ENCODE measurements around the gene GOLGB1.

DNA sequence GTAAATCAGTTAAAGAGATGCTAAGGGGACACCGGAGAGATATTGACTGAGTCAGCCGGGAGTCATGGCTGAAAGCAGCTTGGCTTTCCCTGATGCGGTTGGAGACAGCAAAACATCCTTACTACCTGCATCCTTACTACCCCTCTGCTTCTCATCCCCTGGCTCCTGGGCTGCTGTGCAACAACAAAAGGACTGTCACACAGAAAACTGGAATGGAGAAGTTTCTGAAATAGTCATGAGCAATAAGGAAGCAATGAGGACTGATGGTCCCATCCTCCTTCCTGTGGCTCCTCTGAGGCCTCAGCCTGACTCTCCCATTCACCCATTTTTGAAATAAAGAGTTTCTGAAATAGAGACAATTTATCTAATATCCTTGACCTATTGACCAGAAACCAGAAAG is 90.0 kb downstream of the GOLGB1 start:
- TF ChIP-seq, protein P1, sequence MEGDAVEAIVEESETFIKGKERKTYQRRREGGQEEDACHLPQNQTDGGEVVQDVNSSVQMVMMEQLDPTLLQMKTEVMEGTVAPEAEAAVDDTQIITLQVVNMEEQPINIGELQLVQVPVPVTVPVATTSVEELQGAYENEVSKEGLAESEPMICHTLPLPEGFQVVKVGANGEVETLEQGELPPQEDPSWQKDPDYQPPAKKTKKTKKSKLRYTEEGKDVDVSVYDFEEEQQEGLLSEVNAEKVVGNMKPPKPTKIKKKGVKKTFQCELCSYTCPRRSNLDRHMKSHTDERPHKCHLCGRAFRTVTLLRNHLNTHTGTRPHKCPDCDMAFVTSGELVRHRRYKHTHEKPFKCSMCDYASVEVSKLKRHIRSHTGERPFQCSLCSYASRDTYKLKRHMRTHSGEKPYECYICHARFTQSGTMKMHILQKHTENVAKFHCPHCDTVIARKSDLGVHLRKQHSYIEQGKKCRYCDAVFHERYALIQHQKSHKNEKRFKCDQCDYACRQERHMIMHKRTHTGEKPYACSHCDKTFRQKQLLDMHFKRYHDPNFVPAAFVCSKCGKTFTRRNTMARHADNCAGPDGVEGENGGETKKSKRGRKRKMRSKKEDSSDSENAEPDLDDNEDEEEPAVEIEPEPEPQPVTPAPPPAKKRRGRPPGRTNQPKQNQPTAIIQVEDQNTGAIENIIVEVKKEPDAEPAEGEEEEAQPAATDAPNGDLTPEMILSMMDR (conservative IDR thresholded peaks at IDR 0.05 in 1 of 2, IDR thresholded peaks at IDR 0.05 in 1 of 2; ENCODE audit: low read depth in 1 of 2, low read length in 2 of 2), result no peak
- no peak for TF ChIP-seq EZH2 (IDR thresholded peaks at IDR 0.05; ENCODE audit: low read length, missing control alignments)
